ENCODE results near the gene RBM19. TPM values are rescaled to one million over a fixed set of nuclear protein-coding genes. Genes with fewer than 3 reads are reported as not detected.

The RBM19 gene
- polyA plus RNA-seq, 2 of the 4 experiments (the other 2 are of a cell fraction) = 16.0 to 18.6 TPM

DNA sequence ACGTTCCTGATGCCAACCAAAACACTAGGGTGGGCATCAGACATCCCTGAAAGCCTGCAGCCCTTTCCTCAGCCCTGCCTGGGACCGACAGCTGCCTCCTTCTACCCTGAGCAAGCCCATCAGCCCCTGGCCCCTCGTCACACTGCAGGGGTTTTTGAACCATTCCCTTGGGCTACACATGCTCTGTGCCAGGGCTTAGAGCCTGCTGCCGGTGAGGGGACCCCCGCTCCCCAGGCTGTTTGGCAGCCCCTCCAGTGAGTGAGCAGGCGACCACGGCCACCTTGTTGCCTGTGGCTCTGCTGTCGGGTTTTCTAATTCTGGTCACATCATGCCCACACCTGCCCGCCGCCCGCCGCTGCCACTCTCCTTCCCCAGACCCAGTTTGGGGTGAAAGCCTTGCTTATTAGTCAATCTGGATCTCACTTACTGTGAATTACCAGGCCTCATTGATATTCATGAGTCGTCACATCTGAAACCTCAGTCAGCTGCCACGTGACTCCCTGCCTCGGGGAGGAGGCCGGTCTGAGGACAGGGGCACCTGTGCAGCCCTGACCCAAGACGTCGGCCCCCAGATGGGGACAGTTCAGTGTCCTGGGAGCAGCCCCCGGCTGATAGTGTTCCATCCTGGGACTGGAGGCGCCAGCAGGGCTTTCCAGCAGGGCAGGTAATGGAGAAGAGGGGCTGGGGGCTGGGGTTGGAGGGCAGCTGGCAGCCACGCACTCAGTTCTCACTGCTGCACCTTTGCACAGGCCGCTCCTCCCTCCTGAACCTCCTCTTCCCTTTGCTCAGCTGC, 163.0 kb downstream of the RBM19 start:
- 78% methylated on average over 20 of the region's 22 CpGs for WGBS (ENCODE audit: missing lambda C conversion rate)

GRCh38 chr12:113802000-113802749, 163.9 kb downstream of the RBM19 start:
- Histone ChIP-seq H3K4me2 (no peak overlapping the region), H3K27ac (no peak overlapping the region), H3K9me3 (no peaks in the 10 kb centered on the region), H3K4me1 (no peaks in the 10 kb centered on the region), H3K4me3 (no peak overlapping the region)
- DNase-seq (ENCODE audit: low read depth in 1 of 2, low spot score in 1 of 2) (no peak), FAIRE-seq (no peak), ATAC-seq (no peak)
- ChIA-PET CTCF (interaction anchor here (1.5 kb wide), 1 partner anchor 35 kb away, joined by 3 read pairs; no protein-coding TSS in a partner anchor), POLR2A (no interaction called here)
- WGBS (ENCODE audit: missing lambda C conversion rate) = 53% methylated on average over 17 of the region's 17 CpGs
- no peak for TF ChIP-seq PBX3 (IDR thresholded peaks at IDR 0.05)
- TF ChIP-seq KDM5A (IDR thresholded peaks at IDR 0.05) = no peak
- no peak for TF ChIP-seq ZC3H11A (IDR thresholded peaks at IDR 0.05)
- TF ChIP-seq CEBPB (IDR thresholded peaks at IDR 0.05) = no peak
- no peak for TF ChIP-seq CHD2 (IDR thresholded peaks at IDR 0.05; ENCODE audit: low read length, partially characterized antibody)
- no peak for TF ChIP-seq RFX5 (IDR thresholded peaks at IDR 0.05)
- TF ChIP-seq HEYL (CRISPR knock-in tag; IDR thresholded peaks at IDR 0.05) = no peak
- TF ChIP-seq ZNF302 (CRISPR knock-in tag; IDR thresholded peaks at IDR 0.05) = no peak
- TF ChIP-seq CBX2 (IDR thresholded peaks at IDR 0.05; ENCODE audit: borderline replicate concordance, low read depth) = no peak
- no peak for TF ChIP-seq ZSCAN20 (CRISPR knock-in tag; IDR thresholded peaks at IDR 0.05)
- TF ChIP-seq NFE2L2 (conservative IDR thresholded peaks at IDR 0.05; ENCODE audit: low read length) = no peak
- TF ChIP-seq, protein P1, sequence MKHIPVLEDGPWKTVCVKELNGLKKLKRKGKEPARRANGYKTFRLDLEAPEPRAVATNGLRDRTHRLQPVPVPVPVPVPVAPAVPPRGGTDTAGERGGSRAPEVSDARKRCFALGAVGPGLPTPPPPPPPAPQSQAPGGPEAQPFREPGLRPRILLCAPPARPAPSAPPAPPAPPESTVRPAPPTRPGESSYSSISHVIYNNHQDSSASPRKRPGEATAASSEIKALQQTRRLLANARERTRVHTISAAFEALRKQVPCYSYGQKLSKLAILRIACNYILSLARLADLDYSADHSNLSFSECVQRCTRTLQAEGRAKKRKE (CRISPR knock-in tag; IDR thresholded peaks at IDR 0.05; ENCODE audit: low read depth) = no peak
- no peak for TF ChIP-seq JUNB (IDR thresholded peaks at IDR 0.05)
- no peak for TF ChIP-seq RARB (CRISPR knock-in tag; IDR thresholded peaks at IDR 0.05)
- TF ChIP-seq CBX8 (IDR thresholded peaks at IDR 0.05) = no peak
- TF ChIP-seq, protein P2, sequence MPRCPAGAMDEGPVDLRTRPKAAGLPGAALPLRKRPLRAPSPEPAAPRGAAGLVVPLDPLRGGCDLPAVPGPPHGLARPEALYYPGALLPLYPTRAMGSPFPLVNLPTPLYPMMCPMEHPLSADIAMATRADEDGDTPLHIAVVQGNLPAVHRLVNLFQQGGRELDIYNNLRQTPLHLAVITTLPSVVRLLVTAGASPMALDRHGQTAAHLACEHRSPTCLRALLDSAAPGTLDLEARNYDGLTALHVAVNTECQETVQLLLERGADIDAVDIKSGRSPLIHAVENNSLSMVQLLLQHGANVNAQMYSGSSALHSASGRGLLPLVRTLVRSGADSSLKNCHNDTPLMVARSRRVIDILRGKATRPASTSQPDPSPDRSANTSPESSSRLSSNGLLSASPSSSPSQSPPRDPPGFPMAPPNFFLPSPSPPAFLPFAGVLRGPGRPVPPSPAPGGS (IDR thresholded peaks at IDR 0.05) = no peak
- TF ChIP-seq ELK1 (IDR thresholded peaks at IDR 0.05; ENCODE audit: low read depth, low read length) = no peak
- TF ChIP-seq MYC (IDR thresholded peaks at IDR 0.05; ENCODE audit: borderline replicate concordance, low read length) = no peak

More for the DNA sequence above, 163.0 kb downstream of the RBM19 start:
- DNase-seq (ENCODE audit: low read depth in 1 of 2, low spot score in 1 of 2) (no peak), FAIRE-seq (no peak), ATAC-seq (no peak)
- ChIA-PET POLR2A (no interaction called here), CTCF (no interaction called here)
- H3K9me3 ChIP-seq = no peaks in the 10 kb centered on the region
- H3K27ac ChIP-seq = no peak overlapping the region
- H3K4me3 ChIP-seq = no peak overlapping the region
- H3K4me1 ChIP-seq = no peaks in the 10 kb centered on the region
- H3K4me2 ChIP-seq = no peak overlapping the region
- TF ChIP-seq REST (IDR thresholded peaks at IDR 0.05) = no peak
- TF ChIP-seq RAD21 (conservative IDR thresholded peaks at IDR 0.05 in 1 of 2, IDR thresholded peaks at IDR 0.05 in 1 of 2) = no peak
- no peak for TF ChIP-seq RFX5 (IDR thresholded peaks at IDR 0.05)
- TF ChIP-seq, protein P1 (CRISPR knock-in tag; IDR thresholded peaks at IDR 0.05; ENCODE audit: low read depth) = no peak

Data from A549 (cell line).